Activated T-cell treated with anti-CD3 and anti-CD28 coated beads for 4 hours (primary cell): Measurements from ENCODE around the gene RPUSD4.

ENCODE experiments used
- DNase-seq: peaks from one replicate; pipeline ENCODE4 v3.0.0-alpha.2; 2020

The RPUSD4 gene

GRCh38 chr11:126155402-126156187, 55.9 kb downstream of the RPUSD4 start:
- DNase-seq, result no peak

- DNase-seq, result no peak
Observed at GRCh38 chr11:126154691-126155090, 56.8 kb downstream of the RPUSD4 start.

GRCh38 chr11:126153972-126154371, 57.5 kb downstream of the RPUSD4 start:
- no peak for DNase-seq

GRCh38 chr11:126153006-126153405, 58.4 kb downstream of the RPUSD4 start:
- no peak for DNase-seq

GRCh38 chr11:126152586-126152985, 58.9 kb downstream of the RPUSD4 start:
- DNase-seq, result no peak

GRCh38 chr11:126152152-126152551, 59.3 kb downstream of the RPUSD4 start:
- no peak for DNase-seq
